Thyroid gland (tissue), 4 donors: ENCODE data around the gene ASTL.

ENCODE experiments used
- CTCF ChIP-seq, 6 experiments: fragments of 200-600 bp in 3 of 6; fragments of 450-650 bp in 3 of 6; sonication (generic) in 3 of 6; IDR thresholded peaks; one replicate each; pipeline ENCODE4 v1.5.1; 2016 to 2019; ENCODE audit warnings: antibody characterized with exemption in 6 of 6, mild to moderate bottlenecking in 2 of 6, inconsistent platforms in 1 of 6, moderate library complexity in 1 of 6
- POLR2A ChIP-seq, 2 donors: fragments of 450-650 bp; IDR thresholded peaks; one replicate each; pipeline ENCODE4 v1.6.1; 2017; ENCODE audit warnings: antibody characterized with exemption in 2 of 2, mild to moderate bottlenecking in 2 of 2, moderate library complexity in 1 of 2

- TF ChIP-seq CTCF (IDR thresholded peaks at IDR 0.05) (no peak), POLR2A (IDR thresholded peaks at IDR 0.05) (no peak)
These were observed 8.7 kb upstream of the ASTL start for GRCh38 chr2:96146881-96147592.
